ENCODE measurements around the gene NSUN6.
"Not testable (repeated sequence)": the region's sequence is repeated elsewhere in the genome, so short reads cannot be mapped to it uniquely, and the experiment has no call there.

NSUN6 gene

DNA sequence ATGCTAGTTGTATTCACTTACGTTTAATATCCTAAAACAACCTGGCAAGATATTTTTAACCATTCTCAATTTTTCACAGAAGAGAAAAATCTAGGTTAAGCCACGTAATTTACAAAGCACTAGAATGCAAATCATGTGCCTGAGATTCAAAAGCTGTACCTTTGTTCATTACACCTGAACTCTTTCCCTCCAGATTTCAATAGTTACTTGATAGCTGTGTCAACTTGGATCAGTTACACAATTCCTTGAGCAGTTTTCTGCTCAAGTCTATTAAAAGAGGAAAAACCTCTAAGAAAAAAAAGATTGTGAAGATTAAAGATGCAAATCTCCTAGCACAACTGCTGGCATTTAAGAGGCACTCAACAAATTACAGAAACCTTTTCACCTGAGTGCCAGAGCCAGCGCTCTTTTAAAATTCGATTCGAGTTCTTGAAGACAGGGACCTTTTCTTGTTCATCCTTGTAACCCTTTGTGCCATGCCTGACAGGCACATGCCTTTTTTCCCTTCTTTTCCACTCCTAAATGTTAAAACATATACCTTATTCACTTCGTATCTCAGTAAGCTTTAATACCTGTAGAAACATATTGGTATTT lies 886 bp downstream of the NSUN6 start:
- Histone ChIP-seq H3K9ac (peak overlapping the region; percentile 80 to 89 (median 85)), H3K36me3 (peaks cover 5 to 46% (median 16%) of the 10 kb centered on the region in 11 experiments; a peak in 16 of 22 replicates), H3K4me2 (peak overlapping the region; percentile 74 to 95 (median 86)), H3K27ac (peak overlapping the region; percentile 65 to 88 (median 81); a peak in 21 of 22 replicates), H3K9me3 (replicated peaks in 1 of 11) (no peaks in the 10 kb centered on the region), H3K27me3 (no peaks in the 10 kb centered on the region), H3K4me1 (peaks cover 7 to 37% (median 30%) of the 10 kb centered on the region in 10 experiments), H4K20me1 (no peaks in the 10 kb centered on the region), H3K4me3 (peak overlapping the region; percentile 73 to 89 (median 78))
- TF ChIP-seq Cebpa-rat (IDR thresholded peaks at IDR 0.05) = no peak

- Histone ChIP-seq H3K9ac (peak overlapping the region; percentile 80 to 89 (median 85); a peak in 21 of 22 replicates), H4K20me1 (no peaks in the 10 kb centered on the region), H3K9me3 (replicated peaks in 1 of 11) (no peaks in the 10 kb centered on the region), H3K4me2 (peak overlapping the region; percentile 74 to 95 (median 86)), H3K4me1 (peaks cover 7 to 37% (median 30%) of the 10 kb centered on the region in 10 experiments), H3K4me3 (peak overlapping the region; percentile 73 to 89 (median 78); a peak in 18 of 20 replicates), H3K27me3 (no peaks in the 10 kb centered on the region), H3K27ac (peak overlapping the region in 9 of 11 experiments; percentile 77 to 88 (median 84); a peak in 14 of 22 replicates), H3K36me3 (peaks cover 5 to 50% (median 21%) of the 10 kb centered on the region in 11 experiments; a peak in 16 of 22 replicates)
- TF ChIP-seq Cebpa-rat (IDR thresholded peaks at IDR 0.05) = no peak
Observed at GRCh38 chr10:18649364-18649959, 1.9 kb downstream of the NSUN6 start.

DNA sequence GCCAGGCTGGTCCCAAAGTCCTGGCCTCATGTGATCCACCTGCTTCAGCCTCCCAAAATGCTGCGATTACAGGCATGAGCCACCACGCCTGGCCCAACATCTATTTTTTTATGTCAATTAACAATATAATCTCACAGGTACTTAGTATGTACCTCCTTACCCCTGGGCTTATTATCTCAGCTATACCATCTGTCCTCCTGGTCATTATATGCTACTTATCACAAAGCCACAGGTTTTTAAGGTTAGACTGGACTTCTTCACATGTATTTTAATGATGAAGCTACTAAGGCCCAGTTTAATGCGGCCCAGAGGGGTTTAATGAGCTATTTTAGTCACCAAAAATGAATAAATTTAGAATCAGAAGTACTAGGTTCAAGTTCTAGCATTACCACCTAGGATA lies 3.4 kb downstream of the NSUN6 start:
- Histone ChIP-seq H3K27ac (no peak overlapping the region), H3K9me3 (replicated peaks in 1 of 11) (no peaks in the 10 kb centered on the region), H3K4me2 (peak overlapping the region in 7 of 11 experiments; percentile 40 to 95 (median 86); a peak in 12 of 22 replicates), H4K20me1 (0 out of 22 replicates have a peak, but pooled peaks cover 0 to 4% (median 0%) of the 10 kb centered on the region in 11 experiments), H3K27me3 (no peaks in the 10 kb centered on the region), H3K4me3 (no peak overlapping the region), H3K36me3 (peaks cover 5 to 40% (median 21%) of the 10 kb centered on the region in 11 experiments; a peak in 17 of 22 replicates), H3K9ac (no peak overlapping the region), H3K4me1 (peaks cover 7 to 37% (median 30%) of the 10 kb centered on the region in 10 experiments)
- no peak for TF ChIP-seq Cebpa-rat (IDR thresholded peaks at IDR 0.05)

DNA sequence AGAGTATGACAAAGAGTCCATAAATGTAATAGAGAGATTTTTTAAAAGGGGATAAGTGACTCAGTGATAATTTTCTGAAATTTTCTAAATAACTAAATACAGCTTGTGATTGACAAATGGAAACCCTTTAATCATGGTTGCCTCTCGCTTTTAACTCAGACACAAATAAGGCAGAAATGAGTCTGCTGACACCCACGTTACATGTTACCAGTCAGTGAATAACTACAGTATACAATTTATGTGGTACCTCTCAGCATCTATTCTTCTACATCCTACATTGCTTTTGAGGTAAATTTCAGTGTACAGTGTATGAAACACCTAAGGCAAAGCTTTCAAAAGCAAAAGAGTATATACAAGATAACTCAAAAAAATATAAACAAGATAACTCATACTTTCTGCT lies 4.2 kb downstream of the NSUN6 start:
- Histone ChIP-seq H3K36me3 (peaks cover 5 to 42% (median 22%) of the 10 kb centered on the region in 11 experiments; a peak in 17 of 22 replicates), H3K9ac (no peak overlapping the region), H3K27me3 (no peaks in the 10 kb centered on the region), H4K20me1 (0 out of 22 replicates have a peak, but pooled peaks cover 0 to 4% (median 0%) of the 10 kb centered on the region in 11 experiments), H3K9me3 (replicated peaks in 1 of 11) (no peaks in the 10 kb centered on the region), H3K4me3 (no peak overlapping the region), H3K4me1 (peaks cover 7 to 35% (median 27%) of the 10 kb centered on the region in 10 experiments), H3K27ac (no peak overlapping the region), H3K4me2 (no peak overlapping the region)
- no peak for TF ChIP-seq Cebpa-rat (IDR thresholded peaks at IDR 0.05)

DNA sequence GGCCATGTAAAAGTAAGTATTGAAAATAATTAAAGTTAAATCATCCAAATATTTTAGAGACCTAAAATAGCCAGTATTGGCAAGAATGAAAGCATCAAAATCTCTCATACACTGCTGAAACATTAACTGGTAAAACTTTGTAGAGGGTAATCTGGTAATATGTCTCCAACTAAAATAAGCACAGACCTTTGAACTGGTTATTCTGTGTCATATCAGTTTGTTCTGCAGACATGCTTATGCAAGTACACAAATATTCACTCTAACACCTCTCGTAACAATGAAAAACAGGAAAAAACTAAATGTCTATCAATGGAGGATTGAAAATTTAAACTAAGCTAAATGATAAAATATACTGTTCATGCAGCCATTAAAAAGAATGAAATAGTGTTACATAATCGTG lies 11.7 kb downstream of the NSUN6 start:
- H3K4me3 ChIP-seq; H3K4me2 ChIP-seq; H3K9me3 ChIP-seq (replicated peaks in 1 of 11); H3K27me3 ChIP-seq; H3K4me1 ChIP-seq; H4K20me1 ChIP-seq; H3K9ac ChIP-seq; H3K27ac ChIP-seq: not testable (repeated sequence)
- H3K36me3 ChIP-seq = peaks cover 0 to 43% (median 18%) of the 10 kb centered on the region in 11 experiments; a peak in 14 of 22 replicates

DNA sequence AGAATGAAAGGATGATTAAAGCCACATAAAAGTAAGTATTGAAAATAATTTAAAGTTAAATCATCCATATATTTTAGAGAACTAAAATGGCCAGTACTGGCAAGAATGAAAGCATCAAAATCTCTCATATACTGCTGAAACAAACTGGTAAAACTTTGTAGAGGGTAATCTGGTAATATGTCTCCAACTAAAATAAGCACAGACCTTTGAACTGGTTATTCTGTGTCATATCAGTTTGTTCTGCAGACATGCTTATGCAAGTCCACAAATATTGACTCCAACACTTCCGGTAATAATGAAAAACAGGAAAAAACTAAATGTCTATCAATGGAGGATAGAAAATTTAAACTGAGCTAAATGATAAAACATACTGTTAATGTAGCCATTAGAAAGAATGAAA lies 14.0 kb downstream of the NSUN6 start:
- H3K36me3 ChIP-seq = peaks cover 0 to 40% (median 13%) of the 10 kb centered on the region in 11 experiments; a peak in 14 of 22 replicates
- not testable (repeated sequence) for H3K27ac ChIP-seq; H4K20me1 ChIP-seq; H3K9ac ChIP-seq; H3K4me3 ChIP-seq; H3K27me3 ChIP-seq; H3K4me2 ChIP-seq; H3K9me3 ChIP-seq (replicated peaks in 1 of 11); H3K4me1 ChIP-seq

DNA sequence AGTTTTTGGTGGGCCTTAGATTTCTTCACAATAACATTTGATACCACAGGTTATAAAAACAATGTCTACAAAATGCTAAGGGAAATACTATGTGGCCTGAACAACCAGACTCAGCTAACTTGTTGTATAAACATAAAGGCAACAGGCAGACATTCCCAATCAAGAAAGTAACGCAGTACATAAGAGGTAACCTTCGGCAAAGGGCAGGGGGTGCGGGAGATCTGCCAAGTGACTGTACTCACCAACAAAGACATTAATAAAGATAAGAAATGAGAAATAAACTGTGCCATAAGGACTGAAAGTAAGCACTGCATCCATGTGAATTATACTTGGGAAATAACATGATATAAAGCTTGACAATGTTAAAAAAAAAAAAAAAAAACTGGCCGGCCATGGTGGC lies 15.4 kb downstream of the NSUN6 start:
- Histone ChIP-seq H3K36me3 (peaks cover 0 to 29% (median 4%) of the 10 kb centered on the region in 11 experiments; a peak in 9 of 22 replicates), H3K4me1 (peaks cover 0 to 5% (median 0%) of the 10 kb centered on the region in 10 experiments; a peak in 1 of 20 replicates), H3K9ac (no peak overlapping the region), H3K27ac (no peak overlapping the region), H3K4me2 (no peak overlapping the region), H3K9me3 (replicated peaks in 1 of 11) (peaks cover 0 to 4% (median 0%) of the 10 kb centered on the region in 11 experiments; a peak in 4 of 22 replicates), H4K20me1 (no peaks in the 10 kb centered on the region), H3K27me3 (no peaks in the 10 kb centered on the region), H3K4me3 (no peak overlapping the region)
- TF ChIP-seq Cebpa-rat (IDR thresholded peaks at IDR 0.05) = no peak

GRCh38 chr10:18632500-18632899 lies 18.9 kb downstream of the NSUN6 start:
- H3K4me2 ChIP-seq; H3K27me3 ChIP-seq; H3K9ac ChIP-seq; H3K4me3 ChIP-seq; H3K4me1 ChIP-seq; H3K9me3 ChIP-seq (replicated peaks in 1 of 11); H4K20me1 ChIP-seq; H3K27ac ChIP-seq: not testable (repeated sequence)
- peaks cover 0 to 15% (median 0%) of the 10 kb centered on the region in 11 experiments; a peak in 3 of 22 replicates for H3K36me3 ChIP-seq

DNA sequence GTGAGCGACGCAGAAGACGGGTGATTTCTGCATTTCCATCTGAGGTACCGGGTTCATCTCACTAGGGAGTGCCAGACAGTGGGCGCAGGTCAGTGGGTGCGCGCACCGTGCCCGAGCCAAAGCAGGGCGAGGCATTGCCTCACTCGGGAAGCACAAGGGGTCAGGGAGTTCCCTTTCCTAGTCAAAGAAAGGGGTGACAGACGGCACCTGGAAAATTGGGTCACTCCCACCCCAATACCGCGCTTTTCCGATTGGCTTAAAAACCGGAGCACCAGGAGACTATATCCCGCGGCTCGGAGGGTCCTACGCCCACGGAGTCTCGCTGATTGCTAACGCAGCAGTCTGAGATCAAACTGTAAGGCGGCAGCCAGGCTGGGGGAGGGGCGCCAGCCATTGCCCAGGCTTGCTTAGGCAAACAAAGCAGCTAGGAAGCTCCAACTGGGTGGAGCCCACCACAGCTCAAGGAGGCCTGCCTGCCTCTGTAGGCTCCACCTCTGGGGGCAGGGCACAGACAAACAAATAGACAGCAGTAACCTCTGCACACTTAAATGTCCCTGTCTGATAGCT lies 23.9 kb downstream of the NSUN6 start:
- peak overlapping the region; percentile 57 to 70 (median 64) for H3K4me3 ChIP-seq
- H3K27me3 ChIP-seq; H4K20me1 ChIP-seq; H3K9me3 ChIP-seq (replicated peaks in 1 of 11): not testable (repeated sequence)
- H3K4me1 ChIP-seq = peaks cover 0 to 19% (median 9%) of the 10 kb centered on the region in 10 experiments; a peak in 16 of 20 replicates
- H3K4me2 ChIP-seq = peak overlapping the region; percentile 48 to 78 (median 66)
- H3K27ac ChIP-seq = peak overlapping the region; percentile 65 to 93 (median 88); a peak in 21 of 22 replicates
- peak overlapping the region; percentile 81 to 91 (median 85) for H3K9ac ChIP-seq
- peaks cover 0 to 19% (median 2%) of the 10 kb centered on the region in 11 experiments; a peak in 11 of 22 replicates for H3K36me3 ChIP-seq

Measured in BLaER1 treated with 17β-estradiol and CSF1 and Interleukin-3, amounts not matched to agents 10 nM and 100 nM (cell line).